GM23338 (cell line): ENCODE results near the gene TMA7B. TPM values are rescaled to one million over a fixed set of nuclear protein-coding genes. Genes with fewer than 3 reads are reported as not detected.

Experiments
- ATAC-seq: fragments of 200-7000 bp; cut with Tn5 transposase; 3 replicates; pipeline ENCODE4 v1.9.1; 2020
- DNase-seq: peaks from one replicate; pipeline ENCODE4 v3.0.0-alpha.2; 2015; ENCODE audit warnings: low spot score
- H2AFZ ChIP-seq: fragments of 200-600 bp; sonication (generic); 2 replicates; pipeline ENCODE4 v1.8.0; 2016; ENCODE audit warnings: antibody characterized with exemption, mild to moderate bottlenecking, moderate library complexity
- H3F3A ChIP-seq: fragments of 200-600 bp; sonication (generic); replicated peaks from 2 replicates; pipeline ENCODE4 v1.8.0; 2017; ENCODE audit warnings: antibody characterized with exemption, mixed run types, low read depth
- H3K27ac ChIP-seq: fragments of 200-600 bp; sonication (generic); 2 replicates; pipeline ENCODE4 v1.6.1; 2016; ENCODE audit warnings: low read depth
- H3K27me3 ChIP-seq: fragments of 200-600 bp; sonication (generic); 2 replicates; pipeline ENCODE4 v1.8.0; 2016; ENCODE audit warnings: mild to moderate bottlenecking, mixed run types, moderate library complexity; ENCODE audit not compliant: insufficient read depth
- H3K36me3 ChIP-seq: fragments of 200-600 bp; sonication (generic); 2 replicates; pipeline ENCODE4 v1.8.0; 2016; ENCODE audit warnings: mild to moderate bottlenecking; ENCODE audit not compliant: insufficient read depth
- H3K4me1 ChIP-seq: fragments of 200-600 bp; sonication (generic); 2 replicates; pipeline ENCODE4 v1.8.0; 2016; ENCODE audit warnings: mild to moderate bottlenecking, moderate library complexity; ENCODE audit not compliant: insufficient read depth
- H3K4me2 ChIP-seq: fragments of 200-600 bp; sonication (generic); 2 replicates; pipeline ENCODE4 v1.7.1; 2017; ENCODE audit warnings: mixed run types
- H3K4me3 ChIP-seq: fragments of 200-600 bp; sonication (generic); 2 replicates; pipeline ENCODE4 v1.6.1; 2016; ENCODE audit warnings: mixed run types
- H3K79me2 ChIP-seq: fragments of 200-600 bp; sonication (generic); replicated peaks from 2 replicates; pipeline ENCODE4 v1.8.0; 2017; ENCODE audit warnings: mild to moderate bottlenecking; ENCODE audit not compliant: insufficient read depth
- H3K9me2 ChIP-seq: fragments of 200-600 bp; sonication (generic); 2 replicates; pipeline ENCODE4 v1.8.0; 2017; ENCODE audit not compliant: insufficient read depth
- H4K20me1 ChIP-seq: fragments of 200-600 bp; sonication (generic); replicated peaks from 2 replicates; pipeline ENCODE4 v1.8.0; 2017; ENCODE audit warnings: mild to moderate bottlenecking; ENCODE audit not compliant: insufficient read depth
- H3K27ac Mint-ChIP-seq: 2 replicates; pipeline ENCODE4 v1.8.0; 2020; ENCODE audit warnings: inconsistent platforms, mild to moderate bottlenecking, moderate library complexity, mixed read lengths
- H3K27me3 Mint-ChIP-seq: 3 replicates; pipeline ENCODE4 v1.8.0; 2022; ENCODE audit warnings: low read depth, mild to moderate bottlenecking, moderate library complexity, mixed read lengths, inconsistent platforms; ENCODE audit not compliant: insufficient read depth, poor library complexity
- H3K36me3 Mint-ChIP-seq: 3 replicates; pipeline ENCODE4 v1.8.0; 2021; ENCODE audit warnings: low read depth, mild to moderate bottlenecking, inconsistent platforms, moderate library complexity, mixed read lengths
- H3K4me1 Mint-ChIP-seq: 3 replicates; pipeline ENCODE4 v1.8.0; 2020; ENCODE audit warnings: mild to moderate bottlenecking, inconsistent platforms, mixed read lengths
- H3K4me3 Mint-ChIP-seq: 3 replicates; pipeline ENCODE4 v1.8.0; 2021; ENCODE audit warnings: moderate library complexity, mild to moderate bottlenecking, inconsistent platforms, mixed read lengths
- H3K9me3 Mint-ChIP-seq: 3 replicates; pipeline ENCODE4 v1.8.0; 2020; ENCODE audit warnings: moderate library complexity, mild to moderate bottlenecking, inconsistent platforms, mixed read lengths
- EZH2phosphoT487 ChIP-seq: fragments of 200-600 bp; sonication (generic); IDR thresholded peaks from one replicate; pipeline ENCODE4 v1.8.1; 2018; ENCODE audit warnings: antibody characterized with exemption; ENCODE audit not compliant: unreplicated experiment
- JUNB ChIP-seq: IDR thresholded peaks from one replicate; pipeline ENCODE4 v1.6.1; 2016; ENCODE audit warnings: antibody characterized with exemption; ENCODE audit not compliant: unreplicated experiment
- STAT1 ChIP-seq: IDR thresholded peaks from one replicate; pipeline ENCODE4 v1.6.1; 2016; ENCODE audit warnings: antibody characterized with exemption; ENCODE audit not compliant: unreplicated experiment
- ZNF114 ChIP-seq: fragments of 250-450 bp; sonication (Bioruptor Pico); IDR thresholded peaks from 2 replicates; pipeline ENCODE4 v1.5.0; 2020; ENCODE audit warnings: mild to moderate bottlenecking, moderate library complexity
- ZNF331 ChIP-seq: fragments of 250-450 bp; sonication (Bioruptor Pico); IDR thresholded peaks from 2 replicates; pipeline ENCODE4 v1.5.0; 2020; ENCODE audit warnings: low read depth, mild to moderate bottlenecking, moderate library complexity
- ZNF462 ChIP-seq: fragments of 250-450 bp; sonication (Bioruptor Pico); IDR thresholded peaks from 2 replicates; pipeline ENCODE4 v1.5.0; 2020; ENCODE audit warnings: mild to moderate bottlenecking, moderate library complexity
- polyA plus RNA-seq: library from polyadenylated mRNA; unstranded; fragments of >200 nt; fragmentation: Nextera tagmentation; extraction: Ambion mirVana; gene quantifications from 2 replicates; pipeline ENCODE4 v1.2.1, GENCODE V29; 2016
- total RNA-seq: library from RNA; depleted of rRNA; stranded (reverse); fragments of >200 nt; shearing (Covaris generic); gene quantifications from 2 replicates; pipeline ENCODE4 v1.2.3, GENCODE V29; 2014
- TF ChIP-seq, protein P1 (sequence below), 2 experiments: fragments of 200-600 bp in 1 of 2; sonication (generic) in 1 of 2; conservative IDR thresholded peaks; 2 replicates each; pipeline versions ENCODE4 v1.5.1 to v1.6.1; 2016 to 2017; ENCODE audit warnings: antibody characterized with exemption in 2 of 2, low read depth in 2 of 2, mild to moderate bottlenecking in 2 of 2, moderate library complexity in 1 of 2

The TMA7B gene
- total and polyA plus RNA-seq, 2 experiments from 2014 or later = not detected

- Histone ChIP-seq H2AFZ (no peak overlapping the region), H3K36me3 (no peaks in the 10 kb centered on the region), H3K4me2 (no peak overlapping the region), H3K79me2 (no peaks in the 10 kb centered on the region), H4K20me1 (no peaks in the 10 kb centered on the region), H3K27ac (no peak overlapping the region), H3K27me3 (no peaks in the 10 kb centered on the region), H3K4me1 (peaks cover 4% of the 10 kb centered on the region; the same call in 1 of the 2 replicates), H3F3A (no peaks in the 10 kb centered on the region), H3K4me3 (no peak overlapping the region), H3K9me2 (no peaks in the 10 kb centered on the region)
- TF ChIP-seq ZNF331 (CRISPR knock-in tag) = no peak
- no peak for TF ChIP-seq ZNF114
- TF ChIP-seq STAT1 = no peak
- no peak for TF ChIP-seq JUNB
- TF ChIP-seq ZNF462 (CRISPR knock-in tag) = no peak
- TF ChIP-seq EZH2phosphoT487 = no peak
- TF ChIP-seq, protein P1, sequence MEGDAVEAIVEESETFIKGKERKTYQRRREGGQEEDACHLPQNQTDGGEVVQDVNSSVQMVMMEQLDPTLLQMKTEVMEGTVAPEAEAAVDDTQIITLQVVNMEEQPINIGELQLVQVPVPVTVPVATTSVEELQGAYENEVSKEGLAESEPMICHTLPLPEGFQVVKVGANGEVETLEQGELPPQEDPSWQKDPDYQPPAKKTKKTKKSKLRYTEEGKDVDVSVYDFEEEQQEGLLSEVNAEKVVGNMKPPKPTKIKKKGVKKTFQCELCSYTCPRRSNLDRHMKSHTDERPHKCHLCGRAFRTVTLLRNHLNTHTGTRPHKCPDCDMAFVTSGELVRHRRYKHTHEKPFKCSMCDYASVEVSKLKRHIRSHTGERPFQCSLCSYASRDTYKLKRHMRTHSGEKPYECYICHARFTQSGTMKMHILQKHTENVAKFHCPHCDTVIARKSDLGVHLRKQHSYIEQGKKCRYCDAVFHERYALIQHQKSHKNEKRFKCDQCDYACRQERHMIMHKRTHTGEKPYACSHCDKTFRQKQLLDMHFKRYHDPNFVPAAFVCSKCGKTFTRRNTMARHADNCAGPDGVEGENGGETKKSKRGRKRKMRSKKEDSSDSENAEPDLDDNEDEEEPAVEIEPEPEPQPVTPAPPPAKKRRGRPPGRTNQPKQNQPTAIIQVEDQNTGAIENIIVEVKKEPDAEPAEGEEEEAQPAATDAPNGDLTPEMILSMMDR (conservative IDR thresholded peaks at IDR 0.05; ENCODE audit: low read depth in 2 of 2) = no peak
- H3K27ac Mint-ChIP-seq = no peak overlapping the region
- H3K4me1 Mint-ChIP-seq = peaks cover 41% of the 10 kb centered on the region
- DNase-seq = no peak
- no peak overlapping the region for H3K4me3 Mint-ChIP-seq
- peaks cover 16% of the 10 kb centered on the region for H3K27me3 Mint-ChIP-seq
- H3K9me3 Mint-ChIP-seq = peaks cover 3% of the 10 kb centered on the region; the same call in 1 of the 3 replicates
- no peaks in the 10 kb centered on the region for H3K36me3 Mint-ChIP-seq
- no peak for ATAC-seq
Measured at GRCh38 chr22:39958009-39958711, 2.0 kb upstream of the TMA7B start.
